Left cardiac atrium (tissue), 4 donors: ENCODE data around the gene CDC42BPG. TPM values are rescaled to one million over a fixed set of nuclear protein-coding genes. Genes with fewer than 3 reads are reported as not detected.
A peak's percentile ranks its signal among the peaks of the same experiment; 100 is the strongest.
"Not testable (repeated sequence)": the region's sequence is repeated elsewhere in the genome, so short reads cannot be mapped to it uniquely, and the experiment has no call there.

ENCODE experiments used
- ATAC-seq, 2 donors: fragments of 200-7000 bp; cut with Tn5 transposase; one replicate each; pipeline ENCODE4 v1.9.1; 2020; ENCODE audit warnings: mild to moderate bottlenecking in 2 of 2, moderate library complexity in 2 of 2
- DNase-seq: peaks from one replicate; pipeline ENCODE4 v3.0.0-alpha.2; 2020
- intact Hi-C, 2 donors: fragments of 100-400 bp; cut with DNase I; formaldehyde crosslinking; loops; one replicate each; pipeline versions ENCODE4 v1.14.1 to v1.15.1; 2022 to 2023
- total RNA-seq, 2 donors: library from RNA; stranded (reverse); fragmentation: NEBNext Ultra II Directional; extraction: Animal tissue kit (Norgen Biotek cat#: 25700); gene quantifications; one replicate each; pipeline ENCODE4 v1.2.1, GENCODE V29; 2021
- donor health status: DM: no; HTN: yes; CAD: no.
- donor health status: DM: no; HTN: yes; CAD: no; lungs with severe emphysema.
- donor health status: DM: yes; HTN: yes; CAD: no.
- donor health status: Dilated cardiomyopathy.

The CDC42BPG gene
- total RNA-seq, 2 donors from 2014 or later, result 0.55 to 0.65 TPM

DNA sequence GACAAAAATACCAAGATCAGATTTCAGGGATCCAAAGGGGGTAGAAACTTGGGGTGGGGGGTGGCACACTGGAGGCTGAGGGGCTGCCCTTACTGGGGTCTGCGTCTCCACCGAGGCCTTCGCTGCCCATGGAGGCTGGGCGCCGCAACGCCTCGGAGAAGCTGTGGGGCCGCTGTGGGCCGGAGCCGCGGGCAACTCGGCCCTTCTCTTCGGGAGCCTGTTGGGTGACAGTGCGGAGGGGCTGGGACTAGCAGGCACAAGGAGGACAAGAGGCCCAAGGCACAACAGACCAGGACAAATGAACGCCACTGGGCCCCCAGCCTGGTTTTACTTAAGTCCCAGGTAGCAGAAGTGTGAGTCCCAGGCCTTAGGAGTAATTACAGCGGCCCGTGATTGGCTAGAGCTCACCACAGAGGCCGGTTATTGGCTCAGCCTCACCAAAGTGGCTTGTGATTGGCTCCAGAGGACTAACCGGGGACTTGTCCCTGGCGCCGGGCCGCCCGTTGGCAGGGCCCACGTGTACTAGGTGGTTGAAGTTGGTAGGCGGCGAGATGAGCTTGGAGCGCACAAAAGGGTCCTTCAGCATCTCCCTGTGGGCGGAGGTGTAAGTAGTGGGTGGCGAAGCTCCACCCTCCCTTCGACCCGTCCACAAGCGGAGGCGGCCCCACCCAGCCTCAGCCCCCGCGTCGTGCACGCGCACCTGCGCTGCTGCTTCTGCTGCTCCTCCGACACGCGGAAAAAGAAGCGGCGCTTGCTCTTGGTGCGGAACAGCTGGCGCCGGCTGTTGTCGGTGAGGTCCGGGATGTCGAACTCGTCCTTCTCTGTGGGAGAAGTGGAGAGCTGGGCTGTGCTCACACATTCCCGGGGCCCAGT is 17.6 kb downstream of the CDC42BPG start:
- no peak for ATAC-seq

DNA sequence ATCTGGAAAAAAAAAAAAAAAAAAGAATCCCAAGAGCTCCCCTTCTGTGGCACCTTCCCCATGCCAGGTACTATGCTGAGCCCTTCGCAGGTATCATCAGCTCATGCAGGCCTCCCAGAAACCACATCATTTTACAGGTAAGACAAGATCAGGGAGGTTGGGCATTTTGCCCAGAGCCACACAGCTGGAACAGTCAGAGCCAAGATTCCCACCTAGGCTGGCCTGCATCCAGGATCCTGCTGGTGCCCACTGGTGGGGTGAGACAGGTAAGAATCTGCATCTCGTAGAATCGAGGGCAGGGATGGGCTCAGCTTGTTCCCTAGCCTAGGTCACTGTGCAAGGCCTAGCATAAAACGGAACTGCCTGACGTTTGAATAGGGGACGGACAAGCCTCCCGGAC is 18.4 kb downstream of the CDC42BPG start:
- no peak for ATAC-seq
- DNase-seq, result no peak
- intact Hi-C loops, result no loop called here

More for the DNA sequence above, 17.6 kb downstream of the CDC42BPG start:
- intact Hi-C loops, result no loop called here
- DNase-seq, result no peak

DNA sequence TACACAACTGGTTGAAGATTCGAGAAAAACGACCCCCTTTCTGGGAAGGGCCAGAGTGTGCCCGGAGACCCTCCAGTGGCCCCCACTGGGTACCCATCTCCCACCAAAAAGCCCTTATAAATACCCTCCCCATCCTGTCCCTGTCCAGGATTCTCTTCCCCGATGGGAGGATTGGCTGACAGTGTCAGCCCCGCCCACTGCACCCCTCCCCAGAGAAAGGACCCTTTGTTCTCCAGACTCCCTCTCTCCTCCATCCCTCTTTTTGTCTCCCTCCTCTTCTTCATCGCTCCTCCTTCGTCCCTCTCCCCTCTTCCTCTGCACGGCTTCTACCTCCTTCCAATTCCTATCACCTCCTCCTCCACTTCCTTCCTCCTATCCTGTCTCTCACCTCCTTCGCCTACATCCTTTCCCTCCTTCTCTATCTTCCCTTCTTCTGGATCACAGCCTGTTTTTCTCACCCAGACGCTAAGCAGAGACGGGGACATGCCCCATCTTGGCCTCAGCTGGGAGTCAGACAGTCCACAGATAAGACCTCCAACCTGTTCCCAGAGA is 20.8 kb downstream of the CDC42BPG start:
- no peak for ATAC-seq
- no peak for DNase-seq
- intact Hi-C loops, result no loop called here

DNA sequence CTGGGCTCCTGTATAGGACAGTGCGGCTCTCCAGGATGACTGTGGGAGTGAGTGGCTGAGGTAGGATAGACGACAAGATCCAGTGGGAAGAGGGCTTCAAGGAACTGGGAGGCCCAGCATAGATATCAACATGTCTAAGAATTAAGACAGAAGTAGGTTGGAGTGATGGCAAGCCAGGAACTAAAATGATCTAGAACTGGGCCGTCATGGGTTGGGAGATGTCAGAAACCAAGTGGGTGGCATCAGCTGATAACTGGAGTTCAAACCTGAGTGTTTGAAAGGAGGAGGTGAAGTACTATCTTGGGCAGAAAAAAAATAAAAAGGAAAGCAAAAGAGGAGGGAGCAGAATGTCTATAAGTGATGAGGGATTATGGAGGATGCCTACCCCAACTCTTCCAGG is 27.0 kb downstream of the CDC42BPG start:
- DNase-seq (no peak), ATAC-seq (no peak)
- intact Hi-C loops, result no loop called here

DNA sequence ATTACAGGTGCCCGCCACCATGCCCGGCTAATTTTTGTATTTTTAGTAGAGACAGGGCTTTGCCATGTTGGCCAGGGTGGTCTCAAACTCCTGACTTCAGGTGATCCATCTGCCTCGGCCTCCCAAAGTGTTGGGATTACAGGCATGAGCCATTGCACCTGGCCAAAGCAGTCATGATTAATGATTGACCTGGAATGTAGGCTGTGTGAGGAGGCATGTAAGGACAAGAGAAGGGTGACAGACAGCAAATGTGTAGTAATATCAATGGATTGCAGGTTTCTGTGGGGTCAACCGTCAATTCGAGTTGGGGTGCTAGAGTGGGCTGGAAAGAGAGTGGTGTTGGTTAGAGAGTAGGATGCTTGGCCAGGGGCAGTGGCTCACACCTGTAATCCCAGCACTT is 29.0 kb downstream of the CDC42BPG start:
- DNase-seq, ATAC-seq, intact Hi-C loops: not testable (repeated sequence)

DNA sequence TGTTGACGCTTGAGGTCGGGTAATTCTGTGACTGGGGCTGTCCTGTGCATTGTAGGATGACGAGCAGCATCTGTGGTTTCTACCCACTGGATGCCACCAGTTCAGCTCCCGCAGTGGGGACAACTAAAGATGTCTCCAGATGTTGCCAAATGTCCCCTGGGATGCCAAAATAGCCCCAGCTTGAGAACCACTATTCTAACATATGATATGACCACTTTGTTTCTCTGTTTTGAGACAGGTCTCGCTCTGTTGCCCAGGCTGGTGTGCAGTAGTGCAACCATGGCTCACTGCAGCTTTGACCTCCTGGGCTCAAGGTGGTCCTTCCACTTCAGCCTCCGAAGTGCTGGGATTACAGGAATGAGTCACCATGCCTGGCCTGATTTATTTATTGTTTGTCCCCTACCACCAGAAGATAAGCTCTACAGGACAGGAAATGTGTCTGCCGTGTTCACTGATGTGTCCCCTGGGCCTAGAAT is 29.7 kb downstream of the CDC42BPG start:
- intact Hi-C loops, result no loop called here
- ATAC-seq, result no peak
- DNase-seq, result no peak

DNA sequence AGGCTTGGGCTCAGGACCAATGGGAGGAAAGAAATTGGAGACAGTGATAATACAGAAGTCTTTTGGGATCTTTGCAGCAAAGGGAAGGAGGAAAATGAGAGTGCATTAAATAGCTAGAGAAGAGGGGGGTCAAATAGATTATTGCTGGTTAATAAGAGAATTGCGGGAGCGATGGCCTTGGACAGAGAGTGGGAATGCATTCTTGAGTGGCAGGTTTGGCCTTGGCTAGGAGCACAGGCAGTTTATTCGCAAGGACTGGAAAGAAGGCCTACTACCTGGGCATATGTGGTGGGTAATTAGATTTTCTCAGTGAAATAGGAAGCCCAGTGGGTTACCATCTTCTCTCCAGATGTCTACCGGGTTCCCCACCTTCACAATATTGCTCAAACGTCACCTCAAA is 30.6 kb downstream of the CDC42BPG start:
- no peak for ATAC-seq
- intact Hi-C loops, result no loop called here
- no peak for DNase-seq

DNA sequence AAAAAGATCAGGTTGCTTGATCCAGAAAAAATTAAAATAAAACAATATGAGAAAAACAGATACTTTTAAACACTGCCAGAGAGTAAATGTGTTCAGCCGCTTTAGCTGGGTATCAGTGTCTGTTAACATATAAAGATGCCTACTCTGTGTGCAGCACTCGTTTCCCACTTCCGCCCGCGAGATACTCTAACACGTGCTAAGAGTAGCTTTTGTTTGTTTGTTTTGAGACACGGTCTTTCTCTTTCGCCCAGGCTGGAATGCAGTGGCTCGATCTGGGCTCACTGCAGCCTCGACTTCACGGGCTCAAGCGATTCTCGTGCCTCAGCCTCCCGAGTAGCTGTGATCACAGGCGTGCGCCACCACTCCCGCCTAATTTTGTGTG is 33.6 kb downstream of the CDC42BPG start:
- intact Hi-C loops, result no loop called here
- DNase-seq (no peak), ATAC-seq (peak; percentile 1 to 3)

DNA sequence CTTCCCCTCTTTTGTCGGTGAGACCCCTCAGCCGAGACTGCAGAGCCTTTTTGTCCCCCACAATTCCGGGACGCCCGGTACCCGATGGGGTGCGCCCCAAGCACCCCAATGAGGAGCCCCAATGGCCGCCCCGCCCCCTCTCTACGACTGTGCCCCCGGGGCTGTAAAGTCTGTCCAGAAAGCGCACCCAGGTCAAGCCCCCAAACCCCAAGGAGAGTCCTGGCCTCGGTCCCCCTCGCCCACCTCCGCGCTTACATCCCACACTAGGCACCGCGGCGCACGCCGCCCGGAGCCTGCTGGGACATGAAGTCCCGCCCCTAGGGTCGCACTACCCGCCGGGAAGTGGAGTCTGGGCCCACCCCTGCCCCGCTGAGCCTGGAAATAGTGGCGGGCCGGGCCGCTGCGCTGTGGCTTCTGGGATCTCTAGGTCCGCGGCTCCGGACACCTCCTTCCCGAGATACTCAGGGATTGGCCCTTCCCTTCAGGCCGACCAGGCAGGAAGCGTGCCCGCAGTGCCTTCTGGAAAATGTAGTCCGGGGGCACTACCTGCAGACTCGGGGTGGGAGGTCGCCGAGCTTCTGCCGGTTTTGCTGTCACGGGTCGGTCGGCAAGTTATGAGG is 34.1 kb downstream of the CDC42BPG start, which contains the start of gene MEN1:
Gene MEN1 (minus strand): TSS at position 281 of the 620 bp plus-strand sequence. CDS start 442 bp downstream, outside the sequence.
- intact Hi-C loops, result no loop called here
- ATAC-seq, result peak; percentile 99

DNA sequence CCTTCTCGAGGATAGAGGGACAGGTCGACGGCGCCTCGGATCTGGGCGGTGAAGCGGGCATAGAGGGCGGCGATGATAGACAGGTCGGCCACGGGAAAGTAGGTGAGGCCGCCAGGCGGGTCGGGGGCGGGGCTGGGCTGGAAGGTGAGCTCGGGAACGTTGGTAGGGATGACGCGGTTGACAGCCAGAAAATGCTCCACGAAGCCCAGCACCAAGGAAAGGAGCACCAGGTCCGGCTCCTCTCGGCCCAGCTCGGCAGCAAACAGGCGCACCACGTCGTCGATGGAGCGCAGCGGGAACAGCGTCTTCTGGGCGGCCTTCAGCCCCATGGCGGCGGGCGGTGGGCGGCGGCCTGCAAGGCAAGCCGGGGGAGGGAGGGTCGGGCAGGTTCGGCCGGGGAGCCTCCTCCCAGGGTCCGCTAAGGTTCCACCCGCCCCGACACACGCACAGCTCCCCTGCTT is 34.6 kb downstream of the CDC42BPG start:
- DNase-seq (no peak), ATAC-seq (peak; percentile 20 to 40)
- intact Hi-C loops, result no loop called here

More for the DNA sequence above, 34.1 kb downstream of the CDC42BPG start, which contains the start of gene MEN1:
- peak; percentile 97 for DNase-seq

DNA sequence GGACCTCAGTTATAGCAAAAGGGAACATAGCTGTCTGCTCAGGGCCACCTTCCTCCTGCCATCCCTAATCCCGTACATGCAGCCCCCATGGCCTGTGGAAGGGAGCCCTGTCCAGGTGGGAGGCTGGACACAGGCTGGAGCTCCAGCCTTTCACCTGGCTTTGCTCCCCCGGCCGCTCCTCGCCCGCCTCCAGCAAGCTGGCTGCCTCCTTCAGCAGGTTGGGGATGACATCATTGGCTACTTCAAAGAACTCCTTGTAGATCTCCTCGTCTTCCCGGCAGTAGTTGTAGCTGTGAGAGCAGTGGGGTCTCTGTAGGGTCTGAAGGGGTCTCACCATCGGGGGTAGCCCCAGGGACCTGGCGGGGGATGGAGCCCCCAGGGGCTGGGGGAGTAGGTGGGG is 39.0 kb downstream of the CDC42BPG start:
- no peak for ATAC-seq
- DNase-seq, result no peak
- intact Hi-C loops, result no loop called here

DNA sequence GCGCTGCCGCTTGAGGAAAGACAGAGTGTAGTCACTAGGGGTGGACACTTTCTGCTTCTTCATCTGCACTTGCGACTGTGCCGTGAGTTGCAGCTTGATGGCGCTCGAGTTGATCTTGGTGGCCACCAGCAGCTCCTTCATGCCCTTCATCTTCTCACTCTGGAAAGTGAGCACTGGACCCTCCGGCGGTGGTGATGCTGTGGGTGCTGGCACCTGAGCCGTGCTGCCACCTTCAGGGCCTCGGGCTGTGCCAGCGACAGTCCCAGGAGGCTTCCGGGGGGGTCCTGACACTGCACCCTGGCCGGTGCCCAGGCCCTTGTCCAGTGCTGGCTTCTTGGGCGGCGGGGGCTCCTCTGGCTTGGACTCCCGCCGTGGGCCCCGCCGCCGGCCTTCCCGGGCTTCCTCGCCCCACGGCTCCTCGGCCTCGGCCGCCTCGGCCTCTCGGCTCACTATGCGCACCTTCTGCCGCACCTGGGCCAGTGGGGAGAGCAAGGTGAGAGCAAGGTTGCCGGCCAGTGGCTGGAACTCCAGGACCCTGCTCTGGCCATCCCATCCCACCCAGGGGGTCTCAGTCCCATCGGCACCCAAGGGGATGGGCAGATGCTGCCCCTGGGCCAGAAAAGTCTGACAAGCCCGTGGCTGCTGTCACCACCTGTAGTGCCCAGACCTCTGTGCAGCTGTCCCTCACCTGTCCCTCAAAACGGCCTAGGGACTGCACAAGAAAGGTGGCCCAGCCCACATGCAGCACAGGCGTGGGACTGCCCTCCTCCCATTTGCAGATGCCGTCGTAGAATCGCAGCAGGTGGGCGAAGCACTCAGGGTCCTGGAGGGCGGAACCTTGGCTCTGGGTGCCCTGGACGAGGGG is 39.9 kb downstream of the CDC42BPG start:
- DNase-seq (no peak), ATAC-seq (no peak)
- intact Hi-C loops, result no loop called here

DNA sequence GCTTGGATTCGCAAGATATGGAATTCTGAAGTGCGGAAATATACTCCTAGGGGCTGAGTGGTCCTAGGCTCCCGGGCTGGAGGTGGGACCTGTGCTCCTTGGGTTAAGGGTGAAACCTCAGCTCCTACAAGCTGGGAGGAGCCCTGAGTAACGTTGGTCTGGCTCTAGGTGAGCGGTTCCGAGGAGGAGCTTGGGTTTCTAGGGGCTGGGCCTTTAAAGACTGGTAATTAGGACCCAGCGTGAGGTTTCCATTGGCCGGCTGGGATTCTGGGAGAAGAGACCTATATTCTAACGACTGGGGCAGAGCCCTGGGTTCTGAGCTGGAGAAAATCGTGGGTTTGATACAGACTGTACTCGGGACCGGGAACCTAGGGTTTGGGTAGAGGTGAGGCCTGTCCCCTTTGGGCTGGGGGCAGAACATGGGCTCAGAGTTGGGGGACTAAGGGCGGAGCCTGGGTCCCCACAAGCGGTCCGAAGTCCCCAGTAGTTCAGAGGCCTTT is 40.6 kb downstream of the CDC42BPG start:
- intact Hi-C loops, result no loop called here
- ATAC-seq, result peak in 1 of 2 donors; percentile 18
- no peak for DNase-seq

DNA sequence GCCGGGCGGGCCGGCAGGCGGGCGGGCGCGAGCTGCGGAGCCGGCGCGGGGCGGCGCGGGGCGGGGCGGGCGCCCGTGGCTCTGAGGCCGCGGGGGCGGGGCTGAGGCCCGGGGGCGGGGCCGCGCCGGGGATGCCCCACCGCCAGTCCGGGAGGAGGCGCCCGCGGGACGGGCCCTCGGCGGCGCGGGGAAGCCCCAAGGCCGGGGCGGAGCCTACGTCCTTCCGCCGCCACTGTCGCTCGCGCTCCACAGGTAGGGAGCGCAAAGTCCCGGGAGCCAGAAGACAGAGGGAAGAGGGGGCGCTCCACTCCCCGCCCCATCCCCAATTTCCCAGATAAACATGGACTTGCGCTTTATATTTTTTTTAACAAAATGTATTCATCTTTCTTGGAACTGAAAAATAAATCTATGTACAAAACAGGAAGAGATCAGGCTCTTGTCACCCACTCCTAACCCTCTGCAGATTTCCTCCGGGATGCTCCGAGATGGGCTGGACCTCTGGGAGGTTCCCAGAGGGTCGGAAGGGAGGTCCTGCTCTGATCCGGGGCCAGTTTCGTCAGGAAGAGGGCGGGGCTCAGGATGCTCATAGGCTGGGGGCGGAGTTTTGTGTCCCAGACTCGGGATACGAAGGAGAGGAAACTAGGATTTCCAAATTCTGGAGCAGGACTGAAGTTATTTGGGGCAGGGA is 41.2 kb downstream of the CDC42BPG start, which contains the start of gene MAP4K2:
Gene MAP4K2 (minus strand): TSS at position 57 of the 688 bp plus-strand sequence. CDS start 65 bp downstream, outside the sequence.
- ATAC-seq (peak; percentile 89 to 95), DNase-seq (peak; percentile 93)
- intact Hi-C loops, result no loop called here

DNA sequence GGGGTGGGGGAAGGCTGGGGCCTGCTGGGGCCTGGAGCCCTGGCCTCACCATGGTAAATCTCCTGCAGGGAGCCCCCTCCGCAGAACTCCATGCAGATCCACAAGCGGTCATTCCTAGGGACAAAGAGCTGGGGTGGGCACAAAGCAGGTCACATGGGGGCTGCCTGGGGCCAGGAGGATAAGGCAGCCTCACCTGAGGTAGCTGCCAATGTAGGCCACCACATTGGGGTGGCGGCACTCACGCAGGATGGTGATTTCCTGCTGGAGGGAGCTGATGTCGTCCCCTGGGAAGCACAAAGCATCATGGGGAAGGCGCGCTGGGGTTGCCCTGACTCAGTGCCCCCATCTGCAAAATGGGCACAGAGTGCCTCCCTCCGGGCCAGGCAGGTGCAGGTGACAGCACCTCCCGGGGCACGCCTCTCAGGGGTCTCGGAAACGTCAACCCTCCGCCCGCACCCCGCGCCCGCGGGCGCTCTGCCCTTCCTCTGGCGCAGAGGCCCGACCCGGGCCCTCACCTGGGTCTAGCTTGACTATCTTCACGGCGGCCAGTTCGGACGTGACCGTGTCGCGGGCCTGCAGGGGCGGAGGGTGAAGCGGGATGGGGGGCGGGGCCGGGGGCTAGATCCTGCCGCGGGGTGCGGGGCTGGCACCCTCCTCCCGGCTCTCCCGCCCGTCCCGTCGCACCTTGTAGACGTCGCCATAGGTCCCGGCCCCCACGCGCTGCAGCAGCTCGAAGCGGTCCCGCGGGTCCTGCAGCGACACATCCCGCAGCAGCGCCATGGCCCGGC is 41.9 kb downstream of the CDC42BPG start:
- DNase-seq, result no peak
- intact Hi-C loops, result no loop called here
- no peak for ATAC-seq

DNA sequence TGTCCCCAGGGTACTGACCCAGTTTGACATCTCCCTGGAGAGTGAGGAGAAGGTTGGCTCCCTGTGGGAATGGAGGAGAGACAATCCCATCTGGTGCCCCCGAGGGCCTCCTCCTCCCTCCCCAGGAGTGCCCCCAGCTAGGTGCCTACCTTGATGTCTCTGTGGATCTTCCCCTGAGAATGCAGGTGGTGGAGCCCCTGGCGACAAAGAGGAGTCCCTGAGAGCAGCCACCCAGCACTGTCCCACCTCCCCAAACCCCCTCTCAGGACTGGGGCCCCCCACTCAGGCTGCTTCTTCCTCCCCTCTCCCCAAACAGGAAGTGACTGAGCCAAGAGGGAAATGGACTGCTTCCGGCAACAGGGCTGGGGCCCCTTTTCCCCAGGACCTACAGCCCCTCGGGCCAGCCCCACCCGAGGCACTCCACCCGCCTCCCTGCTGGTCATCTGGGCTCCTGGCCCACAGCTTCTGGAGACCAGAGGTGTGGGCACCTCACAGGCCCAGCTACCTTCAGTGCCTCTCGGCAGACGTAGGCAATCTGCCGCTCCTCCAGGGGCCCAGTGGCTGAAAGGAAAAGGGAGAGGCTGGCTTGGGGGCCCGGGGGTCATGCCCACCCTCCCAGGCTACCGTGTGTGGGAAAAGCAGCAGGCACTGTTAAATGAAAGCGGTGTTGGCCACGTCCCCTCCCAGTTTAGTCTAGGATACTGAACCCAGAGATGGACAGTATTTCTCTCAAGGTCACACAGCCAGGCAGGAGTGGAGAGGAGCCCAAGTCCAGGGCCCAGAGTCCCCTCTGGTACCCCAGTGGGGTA is 42.7 kb downstream of the CDC42BPG start:
- intact Hi-C loops, result no loop called here
- ATAC-seq (no peak), DNase-seq (no peak)

DNA sequence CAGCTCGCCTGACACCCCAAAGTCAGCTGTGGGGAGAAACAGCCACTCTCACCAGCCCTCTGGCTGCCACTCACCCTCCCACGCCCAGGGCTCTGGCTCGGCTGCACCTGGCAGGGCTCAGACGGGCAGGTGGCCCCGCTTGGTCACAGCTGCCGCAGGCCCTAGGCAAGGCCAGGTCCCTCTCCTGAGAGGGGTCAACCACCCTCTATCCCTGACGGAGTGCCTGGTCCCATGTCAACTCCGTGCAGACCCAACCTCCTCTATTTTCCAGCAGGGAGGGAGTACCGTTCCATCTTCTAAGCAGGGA is 43.3 kb downstream of the CDC42BPG start:
- no peak for ATAC-seq
- intact Hi-C loops, result no loop called here
- DNase-seq, result no peak
